HepG2 (cell line): Measurements from ENCODE around the gene SIVA1. TPM values are rescaled to one million over a fixed set of nuclear protein-coding genes. Genes with fewer than 3 reads are reported as not detected.

Experiments used
- ISX ChIP-seq: sonication (generic); formaldehyde crosslinking; conservative IDR thresholded peaks from 2 replicates; pipeline ENCODE4 v1.5.0; 2020; ENCODE audit warnings: missing genetic modification reagents
- SNAPC4 ChIP-seq: sonication (generic); formaldehyde crosslinking; IDR thresholded peaks from 2 replicates; pipeline ENCODE4 v1.4.0; 2020; ENCODE audit warnings: mild to moderate bottlenecking, missing genetic modification reagents
- TAF1 ChIP-seq: sonication (generic); formaldehyde crosslinking; IDR thresholded peaks from 2 replicates; pipeline ENCODE4 v1.4.0; 2020; ENCODE audit warnings: missing genetic modification reagents
- ZNF619 ChIP-seq: sonication (generic); formaldehyde crosslinking; IDR thresholded peaks from 2 replicates; pipeline ENCODE4 v1.4.0; 2020; ENCODE audit warnings: mild to moderate bottlenecking, missing genetic modification reagents
- polyA plus RNA-seq, 8 experiments: library from polyadenylated mRNA; depleted of rRNA in 3 of 8; stranded (reverse) in 7 of 8; unstranded in 1 of 8; fragments of >200 nt; fragmentation: Illumina TruSeq in 4 of 8; extraction: Trizol in 4 of 8; gene quantifications; 2 replicates each; pipeline versions ENCODE4 v1.2.1 to v1.2.3, GENCODE V29; 2011 to 2016; ENCODE audit warnings: low read depth in 4 of 8, missing spikeins in 1 of 8, mixed read lengths in 1 of 8; ENCODE audit not compliant: insufficient read depth in 1 of 8
- total RNA-seq, 5 experiments: library from RNA; depleted of rRNA; stranded (reverse); fragments of >200 nt; fragmentation: Illumina TruSeq; extraction: Trizol; gene quantifications; 2 replicates each; pipeline ENCODE4 v1.2.3, GENCODE V29; 2016; ENCODE audit warnings: low read depth in 1 of 5

Gene SIVA1
- total and polyA plus RNA-seq, 2 of the 13 experiments (the other 11 are each of a cell fraction or from before 2014, with no cell fraction given) = 123 to 186 TPM

DNA sequence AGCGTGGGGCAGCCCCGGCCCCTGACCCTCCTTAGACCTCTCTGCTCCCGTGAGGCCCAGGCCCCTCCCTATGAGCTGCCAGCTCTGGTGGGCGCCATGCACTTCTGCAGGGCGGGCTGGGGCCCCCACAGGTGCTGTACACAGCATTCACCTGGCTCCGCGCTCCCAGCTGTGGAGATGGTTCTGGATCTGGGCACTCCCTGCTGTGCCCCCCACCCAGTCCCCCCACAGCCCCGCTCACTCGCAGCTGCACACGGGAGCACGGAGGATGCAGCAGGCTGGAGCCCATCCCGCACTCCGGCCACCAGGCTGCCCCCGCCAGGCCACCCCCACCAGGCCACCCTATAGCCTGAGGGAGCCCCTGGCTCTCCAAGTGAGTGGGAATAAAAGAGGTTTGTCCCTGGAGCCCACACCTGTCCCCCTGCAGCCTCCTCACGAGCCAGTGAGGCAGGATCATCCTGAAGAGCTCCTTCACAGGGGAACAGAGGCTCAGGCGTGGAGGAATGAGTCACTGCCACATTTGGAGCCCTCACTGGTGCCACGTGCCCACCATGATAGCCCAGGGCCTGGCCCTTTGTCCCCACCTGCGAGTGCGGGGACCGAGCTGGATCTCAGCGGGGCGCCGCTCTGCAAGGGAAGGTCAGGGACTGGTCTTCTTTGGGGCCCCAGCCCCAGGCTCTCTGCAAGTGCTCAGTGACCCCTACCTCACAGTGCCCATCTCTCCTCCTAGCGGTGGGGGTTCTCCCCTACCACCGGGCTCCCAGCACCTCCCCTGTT lies 27.0 kb upstream of the SIVA1 start (continued):
- TF ChIP-seq TAF1 (CRISPR knock-in tag) = 0 out of 2 replicates have a peak, but pooled peaks have one; percentile 10
- TF ChIP-seq ZNF619 (CRISPR knock-in tag) = no peak
- TF ChIP-seq SNAPC4 (CRISPR knock-in tag) = no peak
- TF ChIP-seq ISX (CRISPR knock-in tag) = no peak
